Testis (tissue), 3 donors: ENCODE data around the gene KRT39. TPM values are rescaled to one million over a fixed set of nuclear protein-coding genes. Genes with fewer than 3 reads are reported as not detected.

ENCODE experiments used
- DNase-seq: peaks from one replicate; pipeline ENCODE4 v3.0.0-alpha.2; 2019
- H3K27ac ChIP-seq, 2 donors: fragments of 200-600 bp; sonication (generic); one replicate each; pipeline ENCODE4 v1.5.1; 2019
- H3K27me3 ChIP-seq: fragments of 200-600 bp; sonication (generic); one replicate; pipeline ENCODE4 v1.5.1; 2019
- H3K36me3 ChIP-seq: fragments of 200-600 bp; sonication (generic); one replicate; pipeline ENCODE4 v1.5.1; 2017; ENCODE audit warnings: low read depth; ENCODE audit errors: missing control alignments
- H3K4me1 ChIP-seq: fragments of 200-600 bp; sonication (generic); one replicate; pipeline ENCODE4 v1.5.1; 2019
- H3K4me3 ChIP-seq, 2 donors: fragments of 200-600 bp; sonication (generic); one replicate each; pipeline ENCODE4 v1.5.1; 2017 to 2019
- H3K9me3 ChIP-seq: fragments of 200-600 bp; sonication (generic); one replicate; pipeline ENCODE4 v1.5.1; 2017
- CTCF ChIP-seq, 3 experiments: fragments of 450-650 bp in 2 of 3; fragments of 200-600 bp in 1 of 3; sonication (generic) in 1 of 3; IDR thresholded peaks; one replicate each; pipeline ENCODE4 v1.5.1; 2016 to 2019; ENCODE audit warnings: antibody characterized with exemption in 3 of 3, mild to moderate bottlenecking in 2 of 3, moderate library complexity in 1 of 3
- POLR2A ChIP-seq: fragments of 450-650 bp; IDR thresholded peaks from one replicate; pipeline ENCODE4 v1.6.1; 2017; ENCODE audit warnings: antibody characterized with exemption, mild to moderate bottlenecking, moderate library complexity
- WGBS, 2 donors: methylation state at CpG; one replicate each; pipeline ENCODE4 v1.1.5; 2018; 5-methylcytosine and 5-hydroxymethylcytosine counted together
- intact Hi-C: fragments of 100-400 bp; cut with DNase I; formaldehyde crosslinking; loops from one replicate; pipeline ENCODE4 v1.15.1; 2023; ENCODE audit warnings: low total_unique reads
- polyA plus RNA-seq: library from polyadenylated mRNA; stranded (reverse); fragments of 350-450 nt; fragmentation: Illumina TruSeq; extraction: RNeasy Lipid Tissue Mini Kit (QIAGEN cat#74804); gene quantifications from one replicate; pipeline ENCODE4 v1.2.3, GENCODE V29; 2014; ENCODE audit warnings: low read depth, low replicate concordance; ENCODE audit not compliant: insufficient read depth
- total RNA-seq, 2 donors: library from RNA; depleted of rRNA; stranded (reverse); fragments of >200 nt; gene quantifications; one replicate each; pipeline ENCODE4 v1.2.3, GENCODE V29; 2016

KRT39 gene
- total and polyA plus RNA-seq, 3 donors from 2014 or later: not detected

GRCh38 chr17:40944531-40944930 lies 22.2 kb downstream of the KRT39 start:
- H3K9me3 ChIP-seq: no peaks in the 10 kb centered on the region
- H3K36me3 ChIP-seq: no peaks in the 10 kb centered on the region
- H3K27ac ChIP-seq: no peak overlapping the region
- no peaks in the 10 kb centered on the region for H3K27me3 ChIP-seq
- intact Hi-C loops: no loop called here
- WGBS, 2 donors: 52 to 67% methylated on average over 1 of the region's 1 CpG
- TF ChIP-seq POLR2A: no peak
- TF ChIP-seq CTCF (IDR thresholded peaks at IDR 0.05): no peak
- H3K4me1 ChIP-seq: peaks cover 3% of the 10 kb centered on the region
- no peak overlapping the region for H3K4me3 ChIP-seq
- DNase-seq: no peak

- intact Hi-C loops: no loop called here
- Histone ChIP-seq H3K27ac (no peak overlapping the region), H3K36me3 (no peaks in the 10 kb centered on the region), H3K4me1 (no peaks in the 10 kb centered on the region), H3K27me3 (no peaks in the 10 kb centered on the region), H3K9me3 (no peaks in the 10 kb centered on the region), H3K4me3 (no peak overlapping the region)
- no peak for DNase-seq
- no peak for TF ChIP-seq POLR2A
- TF ChIP-seq CTCF (IDR thresholded peaks at IDR 0.05): no peak
- 89 to 92% methylated on average over 3 of the region's 3 CpGs for WGBS, 2 donors
Observed at GRCh38 chr17:40942553-40942952, 24.2 kb downstream of the KRT39 start.

GRCh38 chr17:40940266-40940665 lies 26.5 kb downstream of the KRT39 start:
- H3K4me3 ChIP-seq: no peak overlapping the region
- H3K27ac ChIP-seq: no peak overlapping the region
- WGBS, 2 donors: 75 to 80% methylated on average over 6 of the region's 6 CpGs
- H3K36me3 ChIP-seq: no peaks in the 10 kb centered on the region
- H3K9me3 ChIP-seq: no peaks in the 10 kb centered on the region
- no peak for DNase-seq
- no peak for TF ChIP-seq POLR2A
- TF ChIP-seq CTCF (IDR thresholded peaks at IDR 0.05): no peak
- intact Hi-C loops: no loop called here
- H3K27me3 ChIP-seq: no peaks in the 10 kb centered on the region
- H3K4me1 ChIP-seq: no peaks in the 10 kb centered on the region

- Histone ChIP-seq H3K4me1 (no peaks in the 10 kb centered on the region), H3K27me3 (no peaks in the 10 kb centered on the region), H3K4me3 (no peak overlapping the region), H3K36me3 (no peaks in the 10 kb centered on the region), H3K27ac (no peak overlapping the region), H3K9me3 (no peaks in the 10 kb centered on the region)
- no peak for DNase-seq
- intact Hi-C loops: no loop called here
- WGBS, 2 donors: 84 to 89% methylated on average over 3 of the region's 3 CpGs
- TF ChIP-seq POLR2A (no peak), CTCF (IDR thresholded peaks at IDR 0.05) (no peak)
Observed at GRCh38 chr17:40938981-40939380, 27.8 kb downstream of the KRT39 start.

GRCh38 chr17:40937384-40937819 lies 29.3 kb downstream of the KRT39 start, which contains the start of gene KRT23:
Gene KRT23 (minus strand): TSS chr17:40937646. CDS start chr17:40936603, 1,043 bp downstream.
- TF ChIP-seq CTCF (IDR thresholded peaks at IDR 0.05): no peak
- no peak for TF ChIP-seq POLR2A
- no peaks in the 10 kb centered on the region for H3K9me3 ChIP-seq
- intact Hi-C loops: no loop called here
- H3K4me3 ChIP-seq: no peak within 1 kb of the TSS
- 46% methylated on average over 9 of the region's 9 CpGs for WGBS, 2 donors
- H3K4me1 ChIP-seq: no peaks in the 10 kb centered on the region
- no peaks in the 10 kb centered on the region for H3K27me3 ChIP-seq
- no peaks in the 10 kb centered on the region for H3K36me3 ChIP-seq
- DNase-seq: peak; percentile 16
- H3K27ac ChIP-seq: no peak within 1 kb of the TSS
